PC-9 (cell line): ENCODE results near the gene SELENOV.

Experiments
- CTCF ChIP-seq: fragments of 200-600 bp; sonication (generic); conservative IDR thresholded peaks from 2 replicates; pipeline ENCODE4 v1.6.1; 2017; ENCODE audit warnings: mixed run types, antibody characterized with exemption, mild to moderate bottlenecking, moderate library complexity
- EZH2 ChIP-seq: fragments of 200-600 bp; sonication (generic); IDR thresholded peaks from 2 replicates; pipeline ENCODE4 v1.8.0; 2017; ENCODE audit warnings: antibody characterized with exemption, low read depth

GRCh38 chr19:39543477-39543857 lies 28.5 kb downstream of the SELENOV start:
- no peak for TF ChIP-seq CTCF
- no peak for TF ChIP-seq EZH2
